ENCODE data around the gene FBXO21. TPM values are rescaled to one million over a fixed set of nuclear protein-coding genes. Genes with fewer than 3 reads are reported as not detected.
A peak's percentile ranks its signal among the peaks of the same experiment; 100 is the strongest.

The FBXO21 gene
- total and polyA plus RNA-seq, 2 of the 4 experiments (the other 2 are of a cell fraction) = 43.6 to 56.6 TPM

- 20% methylated on average over 1 of the region's 3 CpGs; no CpG with 5 or more reads in 1 of the 2 experiments for WGBS, 2 experiments (ENCODE audit: extremely low coverage in 2 of 2, insufficient read length in 1 of 2)
- H3K18ac ChIP-seq (ENCODE audit: low read depth, low read length) = no peak overlapping the region
- H3K4me3 ChIP-seq (ENCODE audit: insufficient read depth, low read depth, low read length) = no peak overlapping the region
- H3K27ac ChIP-seq (ENCODE audit: insufficient read depth, low read length) = no peak overlapping the region
- ATAC-seq (ENCODE audit: low read depth) (no peak), DNase-seq (no peak)
- ChIA-PET POLR2A (ENCODE audit: unreplicated experiment) (no interaction called here), CTCF (no interaction called here)
- no peaks in the 10 kb centered on the region for H3K36me3 ChIP-seq (ENCODE audit: control insufficient read depth, insufficient read depth, low read length)
- peak overlapping the region; percentile 70 for H2AFZ ChIP-seq (replicated peaks; ENCODE audit: low read length, poor library complexity)
- BruUV-seq (replicated peaks) = no TSS peak
- no peak overlapping the region for H3K4ac ChIP-seq (ENCODE audit: low read depth, low read length)
- H3K9me3 ChIP-seq (ENCODE audit: control insufficient read depth, insufficient read depth, low read length) = no peaks in the 10 kb centered on the region
- no peak overlapping the region for H4K8ac ChIP-seq (ENCODE audit: low read depth in 2 of 2, low read length in 2 of 2)
- in situ Hi-C loops (cut with MboI; ENCODE audit: low sequenced_read_pairs) (no loop called here), intact Hi-C loops (cut with micrococcal nuclease) (no loop called here), dilution Hi-C loops (cut with HindIII; ENCODE audit: low sequenced_read_pairs, unreplicated experiment) (no loop called here)
- H4K91ac ChIP-seq (ENCODE audit: insufficient read depth, low read depth, low read length) = no peak overlapping the region
- H4K20me1 ChIP-seq (ENCODE audit: insufficient read depth, low read length) = no peaks in the 10 kb centered on the region
- H3K4me1 ChIP-seq (ENCODE audit: control insufficient read depth, insufficient read depth, low read length) = no peaks in the 10 kb centered on the region; the same call in 1 of the 2 replicates
- H3K14ac ChIP-seq (replicated peaks; ENCODE audit: low read depth, low read length) = no peak overlapping the region
- TF ChIP-seq CEBPB (IDR thresholded peaks at IDR 0.05; ENCODE audit: low read depth, low read length) (no peak), USF2 (IDR thresholded peaks at IDR 0.05; ENCODE audit: low read depth, low read length) (no peak), SMC3 (IDR thresholded peaks at IDR 0.05; ENCODE audit: low read depth, low read length) (no peak), RAD21 (IDR thresholded peaks at IDR 0.05; ENCODE audit: low read length) (no peak)
- no peak overlapping the region for H2AK9ac ChIP-seq (replicated peaks; ENCODE audit: low read depth, low read length, poor library complexity)
- H2BK5ac ChIP-seq (ENCODE audit: low read depth, low read length, poor library complexity, severe bottlenecking) = no peak overlapping the region
- peaks cover 73% of the 10 kb centered on the region for H3K27me3 ChIP-seq (ENCODE audit: control insufficient read depth, insufficient read depth, low read length)
- H3K9me1 ChIP-seq (ENCODE audit: insufficient read depth, low read length) = no peaks in the 10 kb centered on the region
- H3K4me2 ChIP-seq (ENCODE audit: low read depth, low read length) = no peak overlapping the region
- no peak overlapping the region for H2BK120ac ChIP-seq (ENCODE audit: low read depth, low read length)
- no peak overlapping the region for H3K23ac ChIP-seq (ENCODE audit: low read depth, low read length)
- H3K56ac ChIP-seq (ENCODE audit: extremely low read depth, insufficient read depth, low read length) = no peak overlapping the region
- no peak overlapping the region for H2AK5ac ChIP-seq (ENCODE audit: low read depth, low read length)
- H2BK20ac ChIP-seq (ENCODE audit: low read depth, low read length) = no peak overlapping the region
- H2BK15ac ChIP-seq (ENCODE audit: low read depth, low read length) = no peak overlapping the region
- H3K9ac ChIP-seq (ENCODE audit: low read depth, low read length) = no peak overlapping the region
- no peaks in the 10 kb centered on the region for H3K79me1 ChIP-seq (ENCODE audit: low read depth in 1 of 2, low read length in 2 of 2)
- no peak overlapping the region for H4K5ac ChIP-seq (ENCODE audit: low read depth, low read length)
These were observed 92.3 kb downstream of the FBXO21 start for GRCh38 chr12:117098024-117098360.
